NCI-H345 (cell line): ENCODE measurements around the gene PARD6B.
"Not testable (repeated sequence)": the region's sequence is repeated elsewhere in the genome, so short reads cannot be mapped to it uniquely, and the experiment has no call there.

Source experiments
- DNase-seq: peaks from one replicate; lab custom pipeline; 2025; lab: John Stamatoyannopoulos, UW

The PARD6B gene

GRCh38 chr20:50703651-50704438 lies 27.5 kb upstream of the PARD6B start:
- not testable (repeated sequence) for DNase-seq

GRCh38 chr20:50704514-50704913 lies 26.9 kb upstream of the PARD6B start:
- no peak for DNase-seq

- DNase-seq: no peak
Observed at GRCh38 chr20:50704971-50705370, 26.4 kb upstream of the PARD6B start.

GRCh38 chr20:50708845-50709635 lies 22.3 kb upstream of the PARD6B start:
- DNase-seq: no peak

GRCh38 chr20:50709636-50709973 lies 21.8 kb upstream of the PARD6B start:
- DNase-seq: no peak

GRCh38 chr20:50710492-50711063 lies 20.8 kb upstream of the PARD6B start:
- no peak for DNase-seq

- no peak for DNase-seq
Observed at GRCh38 chr20:50711113-50711825, 20.1 kb upstream of the PARD6B start.

GRCh38 chr20:50712771-50713656 lies 18.4 kb upstream of the PARD6B start:
- no peak for DNase-seq

- no peak for DNase-seq
Observed at GRCh38 chr20:50713657-50714101, 17.7 kb upstream of the PARD6B start.

GRCh38 chr20:50714426-50714825 lies 17.0 kb upstream of the PARD6B start:
- not testable (repeated sequence) for DNase-seq

GRCh38 chr20:50715694-50716093 lies 15.7 kb upstream of the PARD6B start:
- DNase-seq: no peak

GRCh38 chr20:50716518-50716917 lies 14.9 kb upstream of the PARD6B start:
- DNase-seq: no peak

- DNase-seq: no peak
Observed at GRCh38 chr20:50717312-50717711, 14.1 kb upstream of the PARD6B start.

GRCh38 chr20:50717974-50718761 lies 13.2 kb upstream of the PARD6B start:
- DNase-seq: no peak

GRCh38 chr20:50719328-50719727 lies 12.1 kb upstream of the PARD6B start:
- no peak for DNase-seq

- no peak for DNase-seq
Observed at GRCh38 chr20:50720026-50720425, 11.4 kb upstream of the PARD6B start.

- no peak for DNase-seq
Observed at GRCh38 chr20:50720582-50720981, 10.8 kb upstream of the PARD6B start.

GRCh38 chr20:50721881-50722281 lies 9.5 kb upstream of the PARD6B start:
- no peak for DNase-seq

- no peak for DNase-seq
Observed at GRCh38 chr20:50722424-50723155, 8.8 kb upstream of the PARD6B start.

- no peak for DNase-seq
Observed at GRCh38 chr20:50723672-50724071, 7.7 kb upstream of the PARD6B start.
